Measurements from ENCODE around the gene MAL.

- TF ChIP-seq, protein P1, sequence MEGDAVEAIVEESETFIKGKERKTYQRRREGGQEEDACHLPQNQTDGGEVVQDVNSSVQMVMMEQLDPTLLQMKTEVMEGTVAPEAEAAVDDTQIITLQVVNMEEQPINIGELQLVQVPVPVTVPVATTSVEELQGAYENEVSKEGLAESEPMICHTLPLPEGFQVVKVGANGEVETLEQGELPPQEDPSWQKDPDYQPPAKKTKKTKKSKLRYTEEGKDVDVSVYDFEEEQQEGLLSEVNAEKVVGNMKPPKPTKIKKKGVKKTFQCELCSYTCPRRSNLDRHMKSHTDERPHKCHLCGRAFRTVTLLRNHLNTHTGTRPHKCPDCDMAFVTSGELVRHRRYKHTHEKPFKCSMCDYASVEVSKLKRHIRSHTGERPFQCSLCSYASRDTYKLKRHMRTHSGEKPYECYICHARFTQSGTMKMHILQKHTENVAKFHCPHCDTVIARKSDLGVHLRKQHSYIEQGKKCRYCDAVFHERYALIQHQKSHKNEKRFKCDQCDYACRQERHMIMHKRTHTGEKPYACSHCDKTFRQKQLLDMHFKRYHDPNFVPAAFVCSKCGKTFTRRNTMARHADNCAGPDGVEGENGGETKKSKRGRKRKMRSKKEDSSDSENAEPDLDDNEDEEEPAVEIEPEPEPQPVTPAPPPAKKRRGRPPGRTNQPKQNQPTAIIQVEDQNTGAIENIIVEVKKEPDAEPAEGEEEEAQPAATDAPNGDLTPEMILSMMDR (IDR thresholded peaks at IDR 0.05; ENCODE audit: poor library complexity) = no peak
- TF ChIP-seq EZH2 (IDR thresholded peaks at IDR 0.05; ENCODE audit: borderline replicate concordance) (no peak), EZH2phosphoT487 (IDR thresholded peaks at IDR 0.05; ENCODE audit: low read depth, severe bottlenecking, unreplicated experiment) (no peak)
Observed at GRCh38 chr2:95039363-95039762, 13.9 kb downstream of the MAL start.

Measured in hepatocyte (in vitro differentiated cells).